Neural cell (in vitro differentiated cells): ENCODE measurements around the gene SYF2. TPM values are rescaled to one million over a fixed set of nuclear protein-coding genes. Genes with fewer than 3 reads are reported as not detected.

Experiments used
- H2AFZ ChIP-seq: fragments of 200-600, 300-800 bp; sonication (generic), shearing (Covaris generic); 2 replicates; pipeline ENCODE4 v1.6.0; 2014; ENCODE audit warnings: low read depth, mild to moderate bottlenecking, antibody characterized with exemption, low read length, moderate library complexity
- H3F3A ChIP-seq: fragments of 200-600 bp; shearing (Covaris generic); 2 replicates; pipeline ENCODE4 v1.6.1; 2016; ENCODE audit warnings: mild to moderate bottlenecking, moderate library complexity, mixed read lengths, antibody characterized with exemption, low read length; ENCODE audit not compliant: insufficient read depth, poor library complexity, severe bottlenecking
- H3K27ac ChIP-seq: fragments of 200-600, 300-800 bp; sonication (generic), shearing (Covaris generic); 2 replicates; pipeline ENCODE4 v1.5.1; 2014; ENCODE audit warnings: mild to moderate bottlenecking, low read length, moderate library complexity
- H3K27me3 ChIP-seq: fragments of 300-800, 200-600 bp; sonication (generic), shearing (Covaris generic); 2 replicates; pipeline ENCODE4 v1.6.0; 2014; ENCODE audit warnings: mild to moderate bottlenecking, low read depth, low read length, moderate library complexity; ENCODE audit not compliant: insufficient read depth
- H3K36me3 ChIP-seq: fragments of 300-800, 200-600 bp; sonication (generic), shearing (Covaris generic); 2 replicates; pipeline ENCODE4 v1.5.1; 2014; ENCODE audit warnings: mild to moderate bottlenecking, antibody characterized with exemption, low read length, moderate library complexity; ENCODE audit not compliant: insufficient read depth
- H3K4me2 ChIP-seq: fragments of 300-800, 200-600 bp; sonication (generic), shearing (Covaris generic); 2 replicates; pipeline ENCODE4 v1.6.0; 2014; ENCODE audit warnings: mild to moderate bottlenecking, low read length
- H3K4me3 ChIP-seq: fragments of 300-800, 200-600 bp; sonication (generic), shearing (Covaris generic); 2 replicates; pipeline ENCODE4 v1.5.1; 2014; ENCODE audit warnings: mild to moderate bottlenecking, low read length, moderate library complexity
- H3K79me2 ChIP-seq: fragments of 200-600 bp; shearing (Covaris generic); replicated peaks from 2 replicates; pipeline ENCODE4 v1.6.0; 2014; ENCODE audit warnings: mild to moderate bottlenecking, low read length, moderate library complexity; ENCODE audit not compliant: insufficient read depth
- H3K9ac ChIP-seq: fragments of 300-800, 200-600 bp; sonication (generic), shearing (Covaris generic); 2 replicates; pipeline ENCODE4 v1.6.1; 2016; ENCODE audit warnings: mild to moderate bottlenecking, low read length, mixed read lengths
- H3K9me2 ChIP-seq: fragments of 200-600 bp; shearing (Covaris generic); 2 replicates; pipeline ENCODE4 v1.6.1; 2016; ENCODE audit warnings: mild to moderate bottlenecking, low read length, mixed read lengths; ENCODE audit not compliant: insufficient read depth
- H3K9me3 ChIP-seq: fragments of 200-600, 300-800 bp; sonication (generic), shearing (Covaris generic); 2 replicates; pipeline ENCODE4 v1.6.1; 2016; ENCODE audit warnings: mild to moderate bottlenecking, mixed run types, low read length, moderate library complexity, mixed read lengths
- H4K20me1 ChIP-seq: fragments of 200-600 bp; shearing (Covaris generic); 2 replicates; pipeline ENCODE4 v1.6.1; 2016; ENCODE audit warnings: mild to moderate bottlenecking, mixed run types; ENCODE audit not compliant: insufficient read depth
- EP300 ChIP-seq: fragments of 450-650 bp; conservative IDR thresholded peaks from 2 replicates; pipeline ENCODE4 v1.6.1; 2014; ENCODE audit warnings: antibody characterized with exemption, mild to moderate bottlenecking, moderate library complexity; ENCODE audit not compliant: poor library complexity, severe bottlenecking
- EZH2 ChIP-seq: fragments of 200-600, 300-800 bp; shearing (Covaris generic), sonication (generic); IDR thresholded peaks from 2 replicates; pipeline ENCODE4 v1.6.1; 2014; ENCODE audit warnings: antibody characterized with exemption, low read length, borderline replicate concordance, mild to moderate bottlenecking; ENCODE audit not compliant: insufficient read depth, poor library complexity, severe bottlenecking
- MXI1 ChIP-seq: fragments of 450-650 bp; conservative IDR thresholded peaks from 2 replicates; pipeline ENCODE4 v1.6.1; 2014; ENCODE audit warnings: antibody characterized with exemption, mild to moderate bottlenecking; ENCODE audit not compliant: poor library complexity, severe bottlenecking
- POLR2AphosphoS5 ChIP-seq: IDR thresholded peaks from 2 replicates; pipeline ENCODE4 v1.6.1; 2012
- RAD21 ChIP-seq: fragments of 450-650 bp; conservative IDR thresholded peaks from 2 replicates; pipeline ENCODE4 v1.6.1; 2014; ENCODE audit warnings: antibody characterized with exemption, mild to moderate bottlenecking, moderate library complexity
- REST ChIP-seq: IDR thresholded peaks from 2 replicates; pipeline ENCODE4 v1.6.1; 2012; ENCODE audit warnings: borderline replicate concordance
- SMC3 ChIP-seq: fragments of 450-650 bp; conservative IDR thresholded peaks from 2 replicates; pipeline ENCODE4 v1.6.1; 2014; ENCODE audit warnings: antibody characterized with exemption, mild to moderate bottlenecking, moderate library complexity; ENCODE audit not compliant: poor library complexity
- TAF1 ChIP-seq: IDR thresholded peaks from 2 replicates; pipeline ENCODE4 v1.6.1; 2012; ENCODE audit warnings: low read depth
- polyA plus RNA-seq: library from polyadenylated mRNA; depleted of rRNA; stranded (reverse); fragments of >200 nt; gene quantifications from 2 replicates; pipeline ENCODE4 v1.2.3, GENCODE V29; 2014
- TF ChIP-seq, protein P1 (sequence below): fragments of 450-650 bp; IDR thresholded peaks from 2 replicates; pipeline ENCODE4 v1.5.1; 2014; ENCODE audit warnings: antibody characterized with exemption, mild to moderate bottlenecking, moderate library complexity; ENCODE audit not compliant: poor library complexity, severe bottlenecking

The SYF2 gene
- polyA plus RNA-seq, 1 donor from 2014 or later = 94.1 TPM

DNA sequence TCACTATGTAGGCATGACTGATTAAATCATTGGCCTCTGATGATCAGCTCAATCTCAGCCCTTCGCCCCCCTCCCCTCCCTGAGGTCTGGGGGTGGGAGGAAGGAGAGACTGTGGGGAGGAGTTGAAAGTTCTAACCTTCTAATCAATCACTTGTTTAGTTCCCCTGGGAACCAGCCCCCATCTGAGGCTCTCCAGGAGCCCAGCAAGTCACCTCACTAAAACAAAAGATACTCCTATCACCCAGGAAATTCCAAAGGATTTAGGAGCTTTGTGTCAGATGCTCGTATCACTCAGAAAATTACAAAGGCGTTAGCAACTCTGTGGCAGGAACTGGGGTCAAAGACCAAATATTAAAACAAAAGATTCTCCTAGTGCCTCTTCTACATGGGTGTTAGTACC, 21.6 kb downstream of the SYF2 start:
- no peaks in the 10 kb centered on the region for H3K79me2 ChIP-seq
- H2AFZ ChIP-seq = no peak overlapping the region
- H3K9me3 ChIP-seq = no peaks in the 10 kb centered on the region
- H3K27ac ChIP-seq = no peak overlapping the region
- no peak overlapping the region for H3K9ac ChIP-seq
- H3K36me3 ChIP-seq = no peaks in the 10 kb centered on the region
- no peaks in the 10 kb centered on the region for H4K20me1 ChIP-seq
- H3K4me2 ChIP-seq = no peak overlapping the region
- H3K27me3 ChIP-seq = no peaks in the 10 kb centered on the region
- H3K9me2 ChIP-seq = no peaks in the 10 kb centered on the region
- no peak overlapping the region for H3K4me3 ChIP-seq
- no peaks in the 10 kb centered on the region for H3F3A ChIP-seq
- TF ChIP-seq SMC3 = no peak
- TF ChIP-seq MXI1 = no peak
- TF ChIP-seq EZH2 = no peak
- TF ChIP-seq EP300 = no peak
- TF ChIP-seq, protein P1, sequence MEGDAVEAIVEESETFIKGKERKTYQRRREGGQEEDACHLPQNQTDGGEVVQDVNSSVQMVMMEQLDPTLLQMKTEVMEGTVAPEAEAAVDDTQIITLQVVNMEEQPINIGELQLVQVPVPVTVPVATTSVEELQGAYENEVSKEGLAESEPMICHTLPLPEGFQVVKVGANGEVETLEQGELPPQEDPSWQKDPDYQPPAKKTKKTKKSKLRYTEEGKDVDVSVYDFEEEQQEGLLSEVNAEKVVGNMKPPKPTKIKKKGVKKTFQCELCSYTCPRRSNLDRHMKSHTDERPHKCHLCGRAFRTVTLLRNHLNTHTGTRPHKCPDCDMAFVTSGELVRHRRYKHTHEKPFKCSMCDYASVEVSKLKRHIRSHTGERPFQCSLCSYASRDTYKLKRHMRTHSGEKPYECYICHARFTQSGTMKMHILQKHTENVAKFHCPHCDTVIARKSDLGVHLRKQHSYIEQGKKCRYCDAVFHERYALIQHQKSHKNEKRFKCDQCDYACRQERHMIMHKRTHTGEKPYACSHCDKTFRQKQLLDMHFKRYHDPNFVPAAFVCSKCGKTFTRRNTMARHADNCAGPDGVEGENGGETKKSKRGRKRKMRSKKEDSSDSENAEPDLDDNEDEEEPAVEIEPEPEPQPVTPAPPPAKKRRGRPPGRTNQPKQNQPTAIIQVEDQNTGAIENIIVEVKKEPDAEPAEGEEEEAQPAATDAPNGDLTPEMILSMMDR = no peak
- no peak for TF ChIP-seq RAD21
- no peak for TF ChIP-seq POLR2AphosphoS5
- TF ChIP-seq TAF1 = no peak
- no peak for TF ChIP-seq REST

- Histone ChIP-seq H3K9me2 (no peaks in the 10 kb centered on the region), H3K27ac (no peak overlapping the region), H3K79me2 (no peaks in the 10 kb centered on the region), H3K9ac (no peak overlapping the region), H3K9me3 (no peaks in the 10 kb centered on the region), H3K4me2 (no peak overlapping the region), H4K20me1 (no peaks in the 10 kb centered on the region), H2AFZ (no peak overlapping the region), H3K27me3 (no peaks in the 10 kb centered on the region), H3K36me3 (no peaks in the 10 kb centered on the region), H3F3A (no peaks in the 10 kb centered on the region), H3K4me3 (no peak overlapping the region)
- TF ChIP-seq SMC3 (no peak), POLR2AphosphoS5 (no peak), RAD21 (no peak), REST (no peak), EZH2 (no peak)
- TF ChIP-seq, protein P1 = no peak
Measured at GRCh38 chr1:25209516-25209915, 22.8 kb downstream of the SYF2 start.
